ENCODE results near the gene TRNAU1AP.

The TRNAU1AP gene

DNA sequence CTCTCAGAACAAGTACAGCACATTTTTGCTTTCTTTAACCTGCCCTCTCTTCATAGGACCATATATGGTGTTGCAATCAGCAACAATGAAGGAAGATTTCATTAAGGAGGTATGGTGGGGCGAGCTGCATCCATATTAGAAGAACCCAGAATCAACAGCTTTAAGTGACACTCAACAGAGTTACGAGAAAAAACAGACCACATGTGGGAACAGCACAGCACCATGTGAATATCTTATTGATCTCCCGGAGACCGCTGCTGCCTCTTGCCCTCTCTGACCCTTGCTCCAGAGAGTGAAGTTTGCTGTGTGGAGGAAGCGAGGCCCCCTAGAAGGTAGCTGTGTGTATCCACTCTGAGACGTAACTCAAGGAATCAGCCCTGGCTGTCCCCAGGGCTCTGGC, 52.1 kb downstream of the TRNAU1AP start:
- no peak for DNase-seq (ENCODE audit: low read depth in 2 of 2)

DNA sequence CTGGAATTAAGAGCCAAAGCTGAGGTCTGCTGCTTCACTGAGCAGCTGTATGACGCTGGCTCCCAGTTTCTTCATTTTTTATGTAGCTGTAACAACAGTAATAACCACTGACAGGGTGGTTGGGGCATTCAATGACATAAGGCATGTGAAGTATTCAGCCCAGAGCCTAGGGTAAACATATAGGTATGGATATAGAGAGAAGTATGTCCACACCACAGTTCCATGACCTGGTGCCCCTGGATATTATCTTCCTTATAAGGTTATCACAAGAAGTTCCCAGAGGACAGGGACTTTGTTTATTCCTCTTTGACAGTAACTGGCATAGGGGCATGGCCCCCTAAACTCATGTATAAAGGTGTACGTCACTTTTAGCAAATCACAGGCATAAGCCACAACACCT, 53.9 kb downstream of the TRNAU1AP start:
- no peak for DNase-seq (ENCODE audit: low read depth in 2 of 2)

DNA sequence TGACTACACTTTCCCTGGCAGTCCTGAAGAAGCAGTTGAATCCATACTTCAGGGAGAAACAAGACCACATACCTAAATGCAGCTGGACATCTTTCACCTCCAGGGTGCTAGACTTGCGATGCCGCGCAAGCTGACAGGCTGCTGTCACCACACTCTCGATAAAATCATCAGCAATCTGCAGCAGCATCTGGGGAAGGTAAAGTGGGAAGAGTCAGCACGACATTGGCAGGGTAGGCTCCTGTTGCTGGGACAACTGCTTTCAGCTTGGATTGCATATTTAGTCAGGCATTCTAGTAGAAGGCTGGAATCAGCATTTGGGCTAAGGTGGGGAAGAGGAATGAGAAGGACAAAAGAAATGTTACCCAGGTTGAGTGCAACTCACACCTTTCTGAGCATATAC, 60.3 kb downstream of the TRNAU1AP start:
- no peak for DNase-seq (ENCODE audit: low read depth in 2 of 2)
